ENCODE measurements around the gene CHST15.

CHST15 gene

DNA sequence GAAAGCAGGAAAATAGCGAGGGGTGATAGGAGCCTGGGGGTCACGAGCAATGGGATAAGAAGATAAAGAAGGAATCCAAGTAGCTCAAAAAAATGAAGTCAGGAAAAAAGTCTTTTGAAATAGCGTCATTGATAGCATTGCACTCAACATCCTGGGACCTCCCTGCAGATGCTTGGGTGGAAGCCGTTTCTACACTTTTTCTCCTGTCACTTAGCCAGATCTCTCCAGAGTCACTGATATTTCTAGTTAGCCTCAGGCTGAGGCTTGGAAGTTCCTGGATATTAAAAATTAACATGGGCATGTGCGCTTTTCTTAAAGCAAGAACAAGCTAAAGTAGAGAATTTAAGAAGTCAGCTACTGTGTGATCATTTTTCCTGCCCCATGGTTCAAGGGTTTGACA lies 39.5 kb upstream of the CHST15 start:
- no peak overlapping the region for H3K4me2 ChIP-seq (ENCODE audit: low read depth, low read length, poor library complexity, severe bottlenecking)
- H2AFZ ChIP-seq (ENCODE audit: low read length): no peak overlapping the region
- H3K36me3 ChIP-seq (ENCODE audit: insufficient read depth, low read length): no peaks in the 10 kb centered on the region

DNA sequence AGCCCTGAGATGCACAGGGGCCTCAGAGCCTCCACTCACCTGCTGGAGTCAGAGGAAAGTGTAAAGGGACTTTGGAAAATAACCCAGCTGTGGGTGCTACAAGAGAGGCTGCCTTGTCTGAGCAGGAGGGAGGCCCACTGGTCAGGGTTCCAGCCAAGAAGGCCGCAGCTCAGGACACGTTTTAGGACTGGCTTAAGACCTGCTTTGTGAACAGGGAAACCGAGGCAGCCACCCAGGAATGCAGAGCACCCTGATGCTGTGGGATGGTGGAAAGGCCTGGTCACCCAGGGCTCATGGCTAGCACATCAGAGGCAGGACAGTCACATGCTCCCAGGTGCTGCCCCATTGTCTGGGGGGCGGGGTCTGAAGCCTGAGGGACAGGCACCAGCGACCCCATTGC lies 38.9 kb upstream of the CHST15 start:
- Histone ChIP-seq H3K9me2 (replicated peaks; ENCODE audit: low read depth, low read length) (no peaks in the 10 kb centered on the region), H3K79me2 (ENCODE audit: insufficient read depth, low read length) (no peaks in the 10 kb centered on the region), H3K9me3 (ENCODE audit: insufficient read depth, low read depth, low read length) (no peaks in the 10 kb centered on the region), H3K4me3 (ENCODE audit: low read length, poor library complexity, severe bottlenecking) (no peak overlapping the region), H4K20me1 (ENCODE audit: insufficient read depth, low read length, poor library complexity, severe bottlenecking) (no peaks in the 10 kb centered on the region), H3K36me3 (ENCODE audit: insufficient read depth, low read length) (no peaks in the 10 kb centered on the region), H3K27me3 (ENCODE audit: insufficient read depth, low read length, poor library complexity, severe bottlenecking) (no peaks in the 10 kb centered on the region), H3F3A (ENCODE audit: low read depth) (no peaks in the 10 kb centered on the region), H2AFZ (ENCODE audit: low read length) (no peak overlapping the region), H3K4me2 (ENCODE audit: low read depth, low read length, poor library complexity, severe bottlenecking) (no peak overlapping the region), H3K4me1 (ENCODE audit: insufficient read depth, low read length, poor library complexity, severe bottlenecking) (no peaks in the 10 kb centered on the region), H3K9ac (ENCODE audit: low read depth, low read length, poor library complexity, severe bottlenecking) (no peak overlapping the region)
- TF ChIP-seq EZH2phosphoT487 (IDR thresholded peaks at IDR 0.05; ENCODE audit: borderline replicate concordance): no peak
- TF ChIP-seq, protein P1, sequence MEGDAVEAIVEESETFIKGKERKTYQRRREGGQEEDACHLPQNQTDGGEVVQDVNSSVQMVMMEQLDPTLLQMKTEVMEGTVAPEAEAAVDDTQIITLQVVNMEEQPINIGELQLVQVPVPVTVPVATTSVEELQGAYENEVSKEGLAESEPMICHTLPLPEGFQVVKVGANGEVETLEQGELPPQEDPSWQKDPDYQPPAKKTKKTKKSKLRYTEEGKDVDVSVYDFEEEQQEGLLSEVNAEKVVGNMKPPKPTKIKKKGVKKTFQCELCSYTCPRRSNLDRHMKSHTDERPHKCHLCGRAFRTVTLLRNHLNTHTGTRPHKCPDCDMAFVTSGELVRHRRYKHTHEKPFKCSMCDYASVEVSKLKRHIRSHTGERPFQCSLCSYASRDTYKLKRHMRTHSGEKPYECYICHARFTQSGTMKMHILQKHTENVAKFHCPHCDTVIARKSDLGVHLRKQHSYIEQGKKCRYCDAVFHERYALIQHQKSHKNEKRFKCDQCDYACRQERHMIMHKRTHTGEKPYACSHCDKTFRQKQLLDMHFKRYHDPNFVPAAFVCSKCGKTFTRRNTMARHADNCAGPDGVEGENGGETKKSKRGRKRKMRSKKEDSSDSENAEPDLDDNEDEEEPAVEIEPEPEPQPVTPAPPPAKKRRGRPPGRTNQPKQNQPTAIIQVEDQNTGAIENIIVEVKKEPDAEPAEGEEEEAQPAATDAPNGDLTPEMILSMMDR (conservative IDR thresholded peaks at IDR 0.05; ENCODE audit: low read length): no peak

More for the DNA sequence above, 39.5 kb upstream of the CHST15 start:
- Histone ChIP-seq H3K4me3 (ENCODE audit: low read length, poor library complexity, severe bottlenecking) (no peak overlapping the region), H4K20me1 (ENCODE audit: insufficient read depth, low read length, poor library complexity, severe bottlenecking) (no peaks in the 10 kb centered on the region), H3K27me3 (ENCODE audit: insufficient read depth, low read length, poor library complexity, severe bottlenecking) (no peaks in the 10 kb centered on the region), H3K9ac (ENCODE audit: low read depth, low read length, poor library complexity, severe bottlenecking) (no peak overlapping the region), H3F3A (ENCODE audit: low read depth) (no peaks in the 10 kb centered on the region), H3K4me1 (ENCODE audit: insufficient read depth, low read length, poor library complexity, severe bottlenecking) (no peaks in the 10 kb centered on the region), H3K9me2 (replicated peaks; ENCODE audit: low read depth, low read length) (no peaks in the 10 kb centered on the region), H3K9me3 (ENCODE audit: insufficient read depth, low read depth, low read length) (no peaks in the 10 kb centered on the region), H3K79me2 (ENCODE audit: insufficient read depth, low read length) (no peaks in the 10 kb centered on the region)
- TF ChIP-seq EZH2phosphoT487 (IDR thresholded peaks at IDR 0.05; ENCODE audit: borderline replicate concordance): no peak
- TF ChIP-seq, protein P1 (conservative IDR thresholded peaks at IDR 0.05; ENCODE audit: low read length): no peak

DNA sequence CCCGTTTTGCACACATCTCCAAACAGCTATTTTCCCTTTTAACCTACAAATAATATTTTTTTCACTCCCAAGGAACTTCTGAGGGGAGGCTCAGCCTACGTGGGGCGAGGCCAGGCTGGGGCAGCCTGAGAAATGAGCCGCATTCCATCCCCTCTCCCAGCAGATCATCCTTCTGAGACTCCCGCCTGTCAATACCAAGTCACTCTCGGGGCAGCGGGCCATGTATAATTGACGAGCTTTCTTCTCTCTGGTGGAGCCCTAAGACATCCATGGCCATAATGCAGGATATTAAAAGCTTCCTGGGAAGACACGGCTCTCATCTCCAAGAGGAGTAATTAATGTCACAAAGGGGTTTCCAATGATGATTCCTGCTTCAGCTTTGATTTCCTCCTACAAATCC lies 37.8 kb upstream of the CHST15 start:
- no peak for TF ChIP-seq EZH2phosphoT487 (IDR thresholded peaks at IDR 0.05; ENCODE audit: borderline replicate concordance)
- TF ChIP-seq, protein P1 (conservative IDR thresholded peaks at IDR 0.05; ENCODE audit: low read length): no peak
- H3K4me3 ChIP-seq (ENCODE audit: low read length, poor library complexity, severe bottlenecking): no peak overlapping the region
- no peaks in the 10 kb centered on the region for H3K9me2 ChIP-seq (replicated peaks; ENCODE audit: low read depth, low read length)
- H3K9me3 ChIP-seq (ENCODE audit: insufficient read depth, low read depth, low read length): no peaks in the 10 kb centered on the region
- H3K4me2 ChIP-seq (ENCODE audit: low read depth, low read length, poor library complexity, severe bottlenecking): no peak overlapping the region
- H3K79me2 ChIP-seq (ENCODE audit: insufficient read depth, low read length): no peaks in the 10 kb centered on the region
- no peaks in the 10 kb centered on the region for H3K4me1 ChIP-seq (ENCODE audit: insufficient read depth, low read length, poor library complexity, severe bottlenecking)
- no peaks in the 10 kb centered on the region for H4K20me1 ChIP-seq (ENCODE audit: insufficient read depth, low read length, poor library complexity, severe bottlenecking)
- H2AFZ ChIP-seq (ENCODE audit: low read length): no peak overlapping the region
- no peaks in the 10 kb centered on the region for H3F3A ChIP-seq (ENCODE audit: low read depth)
- no peaks in the 10 kb centered on the region for H3K36me3 ChIP-seq (ENCODE audit: insufficient read depth, low read length)
- no peaks in the 10 kb centered on the region for H3K27me3 ChIP-seq (ENCODE audit: insufficient read depth, low read length, poor library complexity, severe bottlenecking)
- H3K9ac ChIP-seq (ENCODE audit: low read depth, low read length, poor library complexity, severe bottlenecking): no peak overlapping the region

All from Loucy (cell line).